PC-3 (cell line): ENCODE results near the gene BOLA2B.
"Not testable (repeated sequence)": the region's sequence is repeated elsewhere in the genome, so short reads cannot be mapped to it uniquely, and the experiment has no call there.

Source experiments
- EZH2 ChIP-seq: fragments of 300-600 bp; sonication (generic); IDR thresholded peaks from one replicate; pipeline ENCODE4 v1.6.1; 2017; ENCODE audit warnings: antibody characterized with exemption, mild to moderate bottlenecking, low read length; ENCODE audit not compliant: unreplicated experiment
- EZH2phosphoT487 ChIP-seq: fragments of 300-600 bp; sonication (generic); IDR thresholded peaks from 2 replicates; pipeline ENCODE4 v1.6.1; 2018; ENCODE audit warnings: mild to moderate bottlenecking, antibody characterized with exemption, low read length, borderline replicate concordance
- TF ChIP-seq, protein P1 (sequence below): fragments of 300-600 bp; sonication (generic); conservative IDR thresholded peaks from 2 replicates; pipeline ENCODE4 v1.5.1; 2017; ENCODE audit warnings: antibody characterized with exemption, low read depth, mild to moderate bottlenecking, low read length

DNA sequence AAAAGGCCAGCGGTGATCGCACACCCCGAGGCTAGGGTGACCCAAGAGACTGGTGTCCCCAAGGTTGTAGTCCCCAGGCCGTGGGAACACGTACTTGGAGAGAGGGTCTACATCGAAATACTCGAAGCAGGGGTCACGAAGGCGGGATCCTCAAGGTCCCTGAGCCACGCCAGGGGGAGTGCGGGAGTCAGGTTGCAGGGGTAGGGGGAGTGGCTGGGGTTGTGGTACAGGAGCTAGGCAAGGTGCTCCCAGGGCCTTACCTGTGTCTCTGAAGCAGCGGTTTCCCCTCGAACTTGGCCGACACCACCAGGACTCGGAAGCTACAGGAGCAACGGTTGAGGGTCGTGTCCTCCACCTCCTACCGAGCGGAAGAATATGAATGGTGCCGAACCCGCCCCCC, 368 bp downstream of the BOLA2B start:
- TF ChIP-seq EZH2, EZH2phosphoT487: not testable (repeated sequence)
- TF ChIP-seq, protein P1, sequence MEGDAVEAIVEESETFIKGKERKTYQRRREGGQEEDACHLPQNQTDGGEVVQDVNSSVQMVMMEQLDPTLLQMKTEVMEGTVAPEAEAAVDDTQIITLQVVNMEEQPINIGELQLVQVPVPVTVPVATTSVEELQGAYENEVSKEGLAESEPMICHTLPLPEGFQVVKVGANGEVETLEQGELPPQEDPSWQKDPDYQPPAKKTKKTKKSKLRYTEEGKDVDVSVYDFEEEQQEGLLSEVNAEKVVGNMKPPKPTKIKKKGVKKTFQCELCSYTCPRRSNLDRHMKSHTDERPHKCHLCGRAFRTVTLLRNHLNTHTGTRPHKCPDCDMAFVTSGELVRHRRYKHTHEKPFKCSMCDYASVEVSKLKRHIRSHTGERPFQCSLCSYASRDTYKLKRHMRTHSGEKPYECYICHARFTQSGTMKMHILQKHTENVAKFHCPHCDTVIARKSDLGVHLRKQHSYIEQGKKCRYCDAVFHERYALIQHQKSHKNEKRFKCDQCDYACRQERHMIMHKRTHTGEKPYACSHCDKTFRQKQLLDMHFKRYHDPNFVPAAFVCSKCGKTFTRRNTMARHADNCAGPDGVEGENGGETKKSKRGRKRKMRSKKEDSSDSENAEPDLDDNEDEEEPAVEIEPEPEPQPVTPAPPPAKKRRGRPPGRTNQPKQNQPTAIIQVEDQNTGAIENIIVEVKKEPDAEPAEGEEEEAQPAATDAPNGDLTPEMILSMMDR: not testable (repeated sequence)
